Colonic mucosa (tissue), 4 donors: ENCODE results near the gene KIAA2012. TPM values are rescaled to one million over a fixed set of nuclear protein-coding genes. Genes with fewer than 3 reads are reported as not detected.

Experiments
- DNase-seq: peaks from one replicate; pipeline ENCODE4 v3.0.0-alpha.2; 2020
- H3K27ac ChIP-seq: fragments of 200-600 bp; one replicate; pipeline ENCODE4 v1.8.0; 2021
- H3K27me3 ChIP-seq: fragments of 200-600 bp; one replicate; pipeline ENCODE4 v1.8.0; 2021
- H3K36me3 ChIP-seq: fragments of 200-600 bp; one replicate; pipeline ENCODE4 v1.8.0; 2021
- H3K4me1 ChIP-seq: fragments of 200-600 bp; one replicate; pipeline ENCODE4 v1.8.0; 2021; ENCODE audit warnings: mild to moderate bottlenecking
- H3K4me3 ChIP-seq: fragments of 200-600 bp; one replicate; pipeline ENCODE4 v1.8.0; 2021
- H3K9ac ChIP-seq, 2 donors: one replicate each; pipeline ENCODE4 v1.7.0; 2013; ENCODE audit warnings: control low read depth in 2 of 2, low read depth in 2 of 2, low read length in 2 of 2
- H3K9me3 ChIP-seq: fragments of 200-600 bp; one replicate; pipeline ENCODE4 v1.8.0; 2021
- CTCF ChIP-seq: fragments of 200-600 bp; IDR thresholded peaks from one replicate; pipeline ENCODE4 v1.8.0; 2022; ENCODE audit warnings: antibody characterized with exemption, mild to moderate bottlenecking
- intact Hi-C: fragments of 100-400 bp; cut with DNase I; formaldehyde crosslinking; loops from one replicate; pipeline ENCODE4 v1.14.1; 2022
- total RNA-seq, 2 donors: library from RNA; stranded (reverse); fragmentation: NEBNext Ultra II Directional in 1 of 2; extraction: Animal tissue kit (Norgen Biotek cat#: 25700) in 1 of 2; gene quantifications; one replicate each; pipeline ENCODE4 v1.2.1, GENCODE V29; 2021
- donor health status: healthy.
- donor health status: DM: no; HTN: no; CAD: no.
- donor health status: DM: no; HTN: no; CAD: no.

The KIAA2012 gene
- total RNA-seq, 2 donors from 2014 or later, result not detected

DNA sequence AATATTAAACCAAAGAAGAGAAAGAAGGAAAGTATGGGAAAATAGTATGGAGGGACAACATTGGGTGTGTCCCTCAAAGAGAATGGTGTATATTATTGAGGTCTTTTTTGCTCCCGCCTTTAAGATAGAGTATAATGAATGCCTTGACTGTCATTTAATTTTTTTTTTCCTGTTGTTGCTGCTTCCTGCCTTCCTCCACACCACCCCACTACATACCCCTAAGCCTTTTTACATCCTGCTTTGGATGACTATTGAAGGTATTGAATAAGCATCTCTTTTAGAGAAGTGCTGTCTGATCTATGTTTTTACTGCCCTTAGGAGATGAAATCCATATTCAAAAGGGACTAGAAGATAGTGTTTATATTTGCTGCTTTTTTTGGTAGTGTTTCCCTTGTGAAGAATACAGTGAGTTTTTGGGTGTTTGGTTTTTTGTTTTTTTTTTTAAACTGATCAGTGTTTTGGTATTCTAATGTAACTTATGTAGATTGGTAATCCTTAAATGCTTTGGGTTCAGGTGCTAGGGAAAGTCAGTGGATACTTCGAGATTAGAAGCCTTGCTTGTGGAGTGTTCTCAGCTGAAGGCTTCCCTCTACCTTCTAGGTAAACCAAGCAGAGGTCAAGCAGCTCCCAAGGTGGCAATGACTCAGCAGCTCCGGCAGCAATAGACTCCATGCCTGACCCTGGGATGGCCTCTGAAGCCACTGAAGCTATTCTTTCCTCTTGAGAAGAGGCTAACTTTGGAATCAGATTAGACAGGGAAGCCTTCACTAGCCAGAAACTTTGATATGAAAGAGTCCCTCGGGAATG is 34.4 kb upstream of the KIAA2012 start:
- intact Hi-C loops, result loop anchor here (10.0 kb wide), 1 partner anchor 136 kb away; no protein-coding TSS in a partner anchor

GRCh38 chr2:202039278-202040078 is 33.6 kb upstream of the KIAA2012 start:
- no peak for TF ChIP-seq CTCF
- H3K27me3 ChIP-seq, result peaks cover 15% of the 10 kb centered on the region
- H3K4me1 ChIP-seq, result peaks cover 8% of the 10 kb centered on the region
- no peak overlapping the region for H3K27ac ChIP-seq
- intact Hi-C loops, result loop anchor here (10.0 kb wide), 1 partner anchor 135 kb away; no protein-coding TSS in a partner anchor
- H3K9me3 ChIP-seq, result no peaks in the 10 kb centered on the region
- DNase-seq, result no peak
- H3K9ac ChIP-seq, result no peak overlapping the region
- no peaks in the 10 kb centered on the region for H3K36me3 ChIP-seq
- no peak overlapping the region for H3K4me3 ChIP-seq

More for the DNA sequence above, 34.4 kb upstream of the KIAA2012 start:
- Histone ChIP-seq H3K36me3 (no peaks in the 10 kb centered on the region), H3K9me3 (no peaks in the 10 kb centered on the region), H3K4me1 (peaks cover 8% of the 10 kb centered on the region), H3K9ac (no peak overlapping the region), H3K4me3 (no peak overlapping the region), H3K27ac (no peak overlapping the region), H3K27me3 (peaks cover 17% of the 10 kb centered on the region)
- no peak for TF ChIP-seq CTCF
- DNase-seq, result no peak

DNA sequence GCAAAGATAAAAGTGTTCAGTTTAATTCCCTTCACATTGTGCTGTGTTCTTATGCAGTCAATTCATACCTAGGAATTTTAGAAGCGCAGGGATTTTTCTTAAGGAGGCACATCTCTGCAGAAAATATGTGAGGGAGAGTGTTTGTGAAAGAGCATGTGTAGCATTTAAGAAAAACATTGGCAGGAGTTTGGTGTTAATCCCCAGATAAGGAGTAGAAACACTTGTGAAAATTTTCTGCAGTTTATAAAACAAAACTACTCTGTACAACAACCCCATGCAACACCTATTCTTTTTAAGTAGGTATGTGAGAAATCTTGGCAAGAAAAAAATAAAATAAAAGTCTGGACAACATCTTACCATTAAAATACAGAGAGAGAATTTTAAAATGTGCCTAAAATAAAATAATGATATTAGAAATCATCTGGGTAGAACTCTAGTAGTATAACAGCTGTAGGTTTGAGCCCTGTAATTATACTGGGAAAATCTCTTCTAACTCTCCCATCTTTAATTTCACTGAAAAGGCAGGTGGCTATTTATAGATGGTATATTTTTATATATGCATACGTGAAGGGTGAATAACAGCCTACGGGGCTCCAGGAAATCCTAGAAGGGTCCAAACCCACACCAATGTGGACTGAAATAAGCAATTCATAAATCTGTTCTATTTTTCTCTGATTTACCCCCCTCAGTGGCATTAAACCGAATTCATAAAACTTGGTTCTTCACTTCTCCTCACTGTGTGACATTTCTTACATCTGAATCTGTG is 32.8 kb upstream of the KIAA2012 start:
- peaks cover 7% of the 10 kb centered on the region for H3K27me3 ChIP-seq
- H3K4me1 ChIP-seq, result peaks cover 2% of the 10 kb centered on the region
- no peak overlapping the region for H3K27ac ChIP-seq
- TF ChIP-seq CTCF, result no peak
- no peak overlapping the region for H3K9ac ChIP-seq
- no peak for DNase-seq
- intact Hi-C loops, result no loop called here
- no peaks in the 10 kb centered on the region for H3K36me3 ChIP-seq
- no peak overlapping the region for H3K4me3 ChIP-seq
- H3K9me3 ChIP-seq, result no peaks in the 10 kb centered on the region

GRCh38 chr2:202042444-202042843 is 30.6 kb upstream of the KIAA2012 start:
- Histone ChIP-seq H3K9ac (no peak overlapping the region), H3K4me1 (no peaks in the 10 kb centered on the region), H3K27me3 (no peaks in the 10 kb centered on the region), H3K36me3 (no peaks in the 10 kb centered on the region), H3K27ac (no peak overlapping the region), H3K9me3 (no peaks in the 10 kb centered on the region), H3K4me3 (no peak overlapping the region)
- intact Hi-C loops, result no loop called here
- no peak for TF ChIP-seq CTCF
- no peak for DNase-seq

DNA sequence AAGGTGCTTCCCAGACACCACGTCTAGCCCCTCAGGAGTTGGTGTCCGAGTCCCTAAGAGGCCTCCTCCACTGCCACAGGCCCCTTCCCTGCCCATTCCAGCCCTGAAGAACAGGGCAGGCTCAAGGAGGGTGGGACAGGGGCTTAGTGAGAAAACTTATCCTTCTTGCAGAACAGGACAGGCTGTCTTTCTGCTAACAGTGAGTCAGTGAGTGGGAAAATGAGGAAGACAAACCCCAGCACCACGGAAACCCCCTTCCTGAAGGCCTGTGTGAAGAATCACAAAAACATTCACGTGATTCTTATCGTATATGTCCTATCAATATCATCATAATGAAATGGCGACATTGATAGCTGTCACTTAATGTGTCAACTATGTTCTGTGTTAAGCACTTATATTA is 29.6 kb upstream of the KIAA2012 start:
- no peak for TF ChIP-seq CTCF
- no peaks in the 10 kb centered on the region for H3K36me3 ChIP-seq
- no peak overlapping the region for H3K27ac ChIP-seq

More for the DNA sequence above, 29.6 kb upstream of the KIAA2012 start:
- no peak for DNase-seq
- intact Hi-C loops, result no loop called here
- no peaks in the 10 kb centered on the region for H3K27me3 ChIP-seq
- H3K4me3 ChIP-seq, result no peak overlapping the region
- H3K9me3 ChIP-seq, result no peaks in the 10 kb centered on the region
- H3K9ac ChIP-seq, result no peak overlapping the region
- no peaks in the 10 kb centered on the region for H3K4me1 ChIP-seq
